Activated naive CD4-positive, alpha-beta T cell treated with anti-CD3 and anti-CD28 coated beads, Interleukin-2, amount 50 U/mL, for 72 hours (primary cell): ENCODE results near the gene GPRASP2. TPM values are rescaled to one million over a fixed set of nuclear protein-coding genes. Genes with fewer than 3 reads are reported as not detected.
"Not testable (repeated sequence)": the region's sequence is repeated elsewhere in the genome, so short reads cannot be mapped to it uniquely, and the experiment has no call there.

Source experiments
- ATAC-seq, 2 donors: fragments of 150-1000 bp; cut with Tn5 transposase; 2 replicates each; pipeline ENCODE4 v1.10.0; 2021; ENCODE audit warnings: mild to moderate bottlenecking in 2 of 2, moderate library complexity in 2 of 2
- DNase-seq, 2 donors: peaks; one replicate each; pipeline ENCODE4 v3.0.0; 2021 to 2022; ENCODE audit warnings: low spot score in 2 of 2
- H3K27ac Mint-ChIP-seq, 2 donors: one replicate each; pipeline ENCODE4 v1.8.0; 2022; ENCODE audit warnings: mild to moderate bottlenecking in 2 of 2, mixed read lengths in 2 of 2
- H3K36me3 Mint-ChIP-seq, 2 donors: one replicate each; pipeline ENCODE4 v1.8.0; 2022; ENCODE audit warnings: mixed read lengths in 2 of 2
- H3K9me3 Mint-ChIP-seq, 2 donors: one replicate each; pipeline ENCODE4 v1.8.0; 2022; ENCODE audit warnings: mixed read lengths in 2 of 2
- total RNA-seq, 2 donors: library from RNA; stranded (reverse); gene quantifications; one replicate each; pipeline ENCODE4 v1.2.3, GENCODE V29; 2022

The GPRASP2 gene
- total RNA-seq, 2 donors from 2014 or later: 0.46 to 0.78 TPM

DNA sequence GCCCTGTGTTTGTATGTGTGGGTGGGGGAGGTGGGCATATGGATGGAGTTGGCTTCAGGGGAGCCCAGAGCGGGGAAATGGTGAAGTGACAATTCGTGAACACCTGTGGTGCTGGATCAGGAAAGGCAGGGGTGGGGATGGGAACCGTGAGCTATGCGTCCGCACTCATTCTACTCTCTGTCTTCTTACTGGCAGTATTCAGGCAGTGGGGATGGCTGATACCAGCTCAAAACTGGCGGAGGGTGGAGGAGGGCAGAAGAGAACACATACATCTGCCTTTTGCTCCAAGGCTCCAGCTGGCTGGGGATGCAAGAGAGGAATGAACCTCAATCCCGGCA is 8.9 kb downstream of the GPRASP2 start:
- not testable (repeated sequence) for ATAC-seq, H3K27ac Mint-ChIP-seq, DNase-seq, H3K36me3 Mint-ChIP-seq, H3K9me3 Mint-ChIP-seq

DNA sequence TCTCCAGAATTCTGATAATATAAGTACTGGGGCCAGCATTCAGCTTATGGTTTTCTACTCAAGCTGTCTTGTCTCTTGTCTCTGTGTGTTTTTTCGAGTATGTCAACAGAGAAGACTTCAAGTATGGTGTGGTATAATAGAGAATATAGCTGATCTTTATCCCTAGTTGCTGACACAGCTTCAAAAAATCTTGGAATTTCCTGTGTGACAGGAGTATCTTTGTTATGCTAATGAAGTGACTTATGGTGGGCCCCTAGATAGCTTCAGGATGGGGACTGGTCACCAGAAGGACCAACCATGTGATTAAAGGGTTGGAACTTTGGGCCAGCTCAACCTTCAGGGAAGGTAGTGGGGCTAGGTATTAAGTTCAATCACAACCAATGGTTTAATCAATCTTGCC is 11.2 kb downstream of the GPRASP2 start:
- no peaks in the 10 kb centered on the region for H3K9me3 Mint-ChIP-seq
- no peak overlapping the region for H3K27ac Mint-ChIP-seq
- H3K36me3 Mint-ChIP-seq: peaks cover 0 to 5% of the 10 kb centered on the region in 2 donors
- ATAC-seq (no peak), DNase-seq (no peak)

DNA sequence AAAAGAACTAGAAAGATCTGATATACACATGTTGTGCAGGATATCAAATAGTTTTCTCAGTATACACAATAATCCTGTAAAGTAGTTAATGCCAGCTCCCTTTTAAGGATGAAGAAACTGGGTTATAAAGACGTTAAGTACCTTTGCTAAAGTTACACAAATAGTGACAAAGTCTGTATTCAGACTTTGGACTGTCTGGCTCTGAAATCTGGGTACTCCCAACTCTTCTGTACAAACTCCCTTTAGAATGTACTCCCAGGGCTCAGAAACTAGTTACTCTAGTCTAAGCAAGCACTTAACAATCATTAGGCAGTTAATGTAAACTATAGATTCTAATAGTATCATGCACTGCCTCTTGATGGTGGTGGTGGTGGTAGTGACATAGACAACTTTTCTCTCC is 15.5 kb downstream of the GPRASP2 start:
- H3K9me3 Mint-ChIP-seq: no peaks in the 10 kb centered on the region
- peaks cover 0 to 5% of the 10 kb centered on the region in 2 donors for H3K36me3 Mint-ChIP-seq
- ATAC-seq: no peak
- no peak overlapping the region for H3K27ac Mint-ChIP-seq
- no peak for DNase-seq

DNA sequence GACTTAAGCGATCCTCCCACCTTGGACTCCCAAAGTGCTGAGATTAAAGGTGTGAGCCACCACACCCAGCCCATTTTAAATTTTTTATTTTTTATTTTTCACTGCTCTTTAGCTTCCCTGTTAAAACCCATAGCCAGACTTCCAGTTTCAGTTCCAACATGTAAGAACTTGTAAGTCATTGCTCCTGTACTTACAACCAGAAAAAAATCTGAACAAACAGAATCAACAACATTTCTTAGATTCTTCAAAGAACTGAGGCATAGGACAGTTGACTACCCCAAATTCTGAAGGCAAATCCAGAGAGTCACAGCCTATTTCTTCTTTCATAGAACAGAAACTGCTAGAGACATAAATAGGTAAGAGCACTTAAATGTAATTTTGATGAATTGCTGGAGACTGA is 16.4 kb downstream of the GPRASP2 start:
- H3K36me3 Mint-ChIP-seq: peaks cover 0 to 5% of the 10 kb centered on the region in 2 donors
- H3K9me3 Mint-ChIP-seq: no peaks in the 10 kb centered on the region
- DNase-seq: no peak
- ATAC-seq: no peak
- H3K27ac Mint-ChIP-seq: no peak overlapping the region

DNA sequence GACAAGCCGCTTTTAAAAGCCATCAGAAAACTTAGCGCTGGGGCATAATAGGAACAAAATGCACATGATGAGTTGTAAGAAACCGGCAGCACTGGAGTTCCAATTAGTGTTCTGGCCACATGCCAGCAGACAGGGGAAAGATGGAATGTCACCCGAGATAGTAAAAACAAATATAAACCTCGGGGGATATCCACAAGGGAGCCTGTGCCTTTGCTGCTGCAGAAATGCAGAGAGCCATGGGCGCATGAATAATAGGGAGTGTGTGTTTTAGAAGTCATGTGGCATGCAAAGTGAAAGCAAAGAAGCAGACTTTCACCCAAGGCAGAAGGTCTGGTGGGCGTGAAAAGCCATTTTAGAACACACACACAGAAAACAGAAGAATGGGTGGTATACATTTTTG is 27.4 kb downstream of the GPRASP2 start:
- no peaks in the 10 kb centered on the region for H3K36me3 Mint-ChIP-seq
- ATAC-seq (no peak), DNase-seq (no peak)
- no peaks in the 10 kb centered on the region for H3K9me3 Mint-ChIP-seq
- no peak overlapping the region for H3K27ac Mint-ChIP-seq

DNA sequence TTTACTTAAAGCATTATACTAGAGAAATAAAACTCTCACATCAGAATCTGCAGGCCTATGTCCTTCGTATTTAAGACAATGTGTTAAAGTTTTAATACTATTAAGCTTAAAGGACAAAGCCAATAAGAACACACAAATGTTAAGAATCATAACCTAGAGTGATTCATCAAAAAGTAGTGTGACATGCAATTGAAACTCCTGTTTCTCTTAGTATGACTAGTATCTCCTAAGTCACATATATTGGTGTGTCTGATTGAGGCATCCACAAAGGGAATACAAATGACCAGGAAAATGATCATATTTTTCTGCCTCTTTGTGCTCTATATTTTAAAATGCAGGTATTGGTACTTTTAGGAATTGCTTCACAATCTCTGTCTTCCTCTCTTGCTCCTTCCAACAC is 32.1 kb downstream of the GPRASP2 start:
- ATAC-seq: peak; percentile 67 to 90
- no peaks in the 10 kb centered on the region for H3K36me3 Mint-ChIP-seq

DNA sequence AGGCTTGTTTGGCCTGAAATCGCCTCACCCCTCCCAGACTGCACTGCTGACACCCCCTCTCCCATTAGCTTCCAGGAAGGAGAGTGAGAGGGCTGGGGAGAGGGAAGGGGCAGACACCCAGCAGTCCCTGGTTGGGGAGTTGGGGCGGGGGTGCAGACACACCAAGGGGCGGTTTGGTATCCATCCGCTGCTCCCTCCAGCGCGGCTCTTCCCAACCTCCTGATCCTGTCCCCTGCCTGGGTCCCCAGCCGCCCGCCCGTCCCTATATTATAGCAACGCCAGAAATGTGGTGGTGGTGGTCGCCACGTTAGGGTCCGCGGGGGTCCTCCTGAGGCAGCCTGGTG is 33.2 kb downstream of the GPRASP2 start:
- ATAC-seq (no peak), DNase-seq (no peak)
- no peaks in the 10 kb centered on the region for H3K36me3 Mint-ChIP-seq
- no peak overlapping the region for H3K27ac Mint-ChIP-seq
- no peaks in the 10 kb centered on the region for H3K9me3 Mint-ChIP-seq

More for the DNA sequence above, 32.1 kb downstream of the GPRASP2 start:
- DNase-seq: no peak
- Mint-ChIP-seq H3K9me3 (no peaks in the 10 kb centered on the region), H3K27ac (no peak overlapping the region)

DNA sequence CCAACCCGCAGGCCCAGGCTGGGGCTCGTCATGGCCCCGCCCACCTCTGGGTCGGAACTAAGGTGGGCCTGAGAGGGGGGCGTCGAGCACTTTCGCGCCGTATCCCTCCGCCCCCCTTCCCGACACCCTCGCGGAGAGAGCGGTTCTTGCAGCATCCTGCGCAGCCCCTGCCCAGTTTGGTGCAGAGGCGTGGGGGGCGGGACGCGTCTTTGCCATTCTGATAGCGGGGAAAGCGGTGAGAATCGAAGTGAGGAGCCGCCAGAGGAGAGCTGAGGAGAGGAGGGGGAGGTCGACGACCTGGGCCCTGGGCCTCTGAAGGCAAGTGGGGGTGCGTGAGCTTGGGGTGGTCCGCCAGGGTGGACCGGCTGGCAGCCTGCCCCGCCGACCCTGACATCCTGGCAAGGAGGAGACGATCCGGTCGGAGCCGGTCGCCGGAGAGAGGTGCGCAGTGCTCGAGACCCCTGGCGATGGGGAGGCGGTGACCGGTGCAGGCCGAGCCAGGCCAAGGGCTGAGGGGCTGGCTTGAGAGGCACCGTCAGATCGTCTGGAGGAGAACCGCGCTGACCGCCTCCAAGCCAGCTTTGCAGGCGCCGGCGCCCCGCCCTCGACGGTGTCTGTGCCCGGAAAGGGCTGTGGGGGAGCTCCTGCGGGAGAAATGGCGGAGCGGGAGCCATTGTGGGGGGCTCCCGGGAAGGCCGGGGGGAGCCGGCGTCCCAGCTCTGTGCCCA is 33.8 kb downstream of the GPRASP2 start:
- H3K9me3 Mint-ChIP-seq: no peaks in the 10 kb centered on the region

DNA sequence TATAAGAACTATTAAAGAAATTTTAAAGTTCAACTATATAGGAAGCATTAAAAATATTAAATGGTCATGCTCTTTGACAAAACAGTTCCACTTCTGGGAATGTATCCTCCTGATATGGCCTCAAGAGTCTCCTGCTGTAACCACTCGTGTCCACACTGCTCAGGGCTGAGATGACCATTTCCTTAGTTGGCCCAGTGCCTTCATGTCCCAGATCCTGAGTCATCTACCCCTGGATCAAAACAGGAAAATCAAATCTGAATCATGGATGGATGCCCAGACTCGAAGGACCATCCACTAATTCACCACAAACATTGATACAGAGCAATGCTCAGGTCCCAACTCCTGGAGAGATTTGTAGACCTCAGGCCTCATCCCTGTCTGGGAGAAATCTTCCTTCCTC is 53.0 kb downstream of the GPRASP2 start:
- no peak for DNase-seq
- Mint-ChIP-seq H3K9me3 (no peaks in the 10 kb centered on the region), H3K36me3 (peaks cover 5 to 6% of the 10 kb centered on the region in 2 donors), H3K27ac (no peak overlapping the region)
- ATAC-seq: no peak

More for the DNA sequence above, 33.8 kb downstream of the GPRASP2 start:
- peak in 1 of 2 donors; percentile 4 for DNase-seq
- no peak overlapping the region for H3K27ac Mint-ChIP-seq
- ATAC-seq: peak; percentile 41 to 47
- H3K36me3 Mint-ChIP-seq: no peaks in the 10 kb centered on the region

DNA sequence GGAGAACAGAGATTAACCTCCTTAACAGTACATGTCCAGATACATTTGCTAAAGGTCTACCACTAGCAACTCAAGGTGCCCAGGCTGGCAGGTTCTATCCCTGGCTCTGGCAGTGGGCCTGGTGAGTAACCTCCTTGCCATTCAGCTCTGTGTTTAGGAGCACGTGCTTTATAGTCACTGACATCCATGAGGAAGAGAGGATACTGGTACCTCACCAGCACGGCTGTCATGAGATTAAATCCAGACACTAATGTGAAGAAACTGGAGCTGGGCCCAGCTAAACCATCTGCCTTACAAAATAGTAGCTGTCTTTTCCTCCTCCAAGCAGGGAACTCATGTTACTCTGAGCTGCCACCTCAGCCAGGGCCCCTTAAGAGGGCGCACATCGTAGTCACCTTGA is 53.6 kb downstream of the GPRASP2 start:
- Mint-ChIP-seq H3K36me3 (peaks cover 5 to 6% of the 10 kb centered on the region in 2 donors), H3K27ac (no peak overlapping the region), H3K9me3 (no peaks in the 10 kb centered on the region)
- no peak for ATAC-seq
- no peak for DNase-seq

DNA sequence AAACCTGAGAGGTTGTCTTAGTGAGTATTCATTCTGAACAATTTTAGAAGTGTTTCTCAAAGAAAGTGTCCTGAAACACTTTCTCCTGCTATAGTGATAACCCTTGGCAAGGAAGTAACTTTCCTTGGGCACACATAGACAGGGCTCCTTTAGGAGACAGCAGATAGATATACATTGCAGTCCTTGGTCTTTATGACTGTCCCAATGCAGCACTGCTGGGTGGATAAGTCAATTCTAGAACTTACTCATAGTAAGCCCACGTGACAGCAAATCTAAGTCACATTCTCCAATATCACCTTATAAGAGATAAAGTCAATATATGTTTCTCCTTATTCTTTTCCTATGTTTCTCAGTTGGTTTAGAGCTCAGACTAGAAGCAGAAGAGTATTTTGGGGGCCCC is 55.0 kb downstream of the GPRASP2 start:
- Mint-ChIP-seq H3K9me3 (no peaks in the 10 kb centered on the region), H3K36me3 (peaks cover 5 to 6% of the 10 kb centered on the region in 2 donors), H3K27ac (no peak overlapping the region)
- peak; percentile 53 to 70 for ATAC-seq
- no peak for DNase-seq

Other genes starting within 250 kb of the GPRASP2 start
- gene TCP11X2, start 240.6 kb upstream of the GPRASP2 start, total RNA-seq: not detected
- 1 to 10 TPM in 1 of 2 donors, under 1 TPM in 1; 0.51 to 2.4 TPM for gene TMSB15A, start 195.7 kb upstream of the GPRASP2 start, total RNA-seq
- gene ARMCX5, start 112.9 kb upstream of the GPRASP2 start, total RNA-seq: 1 to 10 TPM; 6.1 to 8.1 TPM
- 1 to 10 TPM; 1.7 to 3.3 TPM for gene GPRASP1, start 61.0 kb upstream of the GPRASP2 start, total RNA-seq
- 1 to 10 TPM; 1.6 to 3.1 TPM for gene GPRASP3, start 8.3 kb downstream of the GPRASP2 start, total RNA-seq
- under 1 TPM in 1 of 2 donors, not detected in 1; 0.60 TPM for gene RAB40AL, start 224.8 kb downstream of the GPRASP2 start, total RNA-seq